H7 (cell line): ENCODE data around the gene RNF182. TPM values are rescaled to one million over a fixed set of nuclear protein-coding genes. Genes with fewer than 3 reads are reported as not detected.

ENCODE experiments used
- DNase-seq: peaks from one replicate; pipeline ENCODE4 v3.0.0; 2012
- H3K27me3 ChIP-seq: 2 replicates; pipeline ENCODE4 v1.6.0; 2011; ENCODE audit warnings: mild to moderate bottlenecking, low read length; ENCODE audit not compliant: control insufficient read depth, insufficient read depth
- H3K36me3 ChIP-seq: replicated peaks from 2 replicates; pipeline ENCODE4 v1.5.1; 2011; ENCODE audit warnings: low read length; ENCODE audit not compliant: control insufficient read depth, insufficient read depth
- H3K4me3 ChIP-seq: 2 replicates; pipeline ENCODE4 v1.5.1; 2011; ENCODE audit warnings: low read depth, mild to moderate bottlenecking, control low read depth, low read length, moderate library complexity; ENCODE audit not compliant: insufficient read depth
- total RNA-seq: library from RNA; depleted of rRNA; stranded (reverse); fragments of >200 nt; shearing (Covaris generic); gene quantifications from 2 replicates; pipeline ENCODE4 v1.2.3, GENCODE V29; 2014

Gene RNF182
- total RNA-seq, 1 experiment from 2014 or later, result 7.0 TPM

- DNase-seq, result no peak
- H3K27me3 ChIP-seq, result no peaks in the 10 kb centered on the region; the same call in 1 of the 2 replicates
- no peak overlapping the region for H3K4me3 ChIP-seq
- H3K36me3 ChIP-seq, result no peaks in the 10 kb centered on the region
Observed at GRCh38 chr6:13910443-13910842, 14.3 kb upstream of the RNF182 start.

GRCh38 chr6:13911337-13911736, 13.4 kb upstream of the RNF182 start:
- Histone ChIP-seq H3K36me3 (no peaks in the 10 kb centered on the region), H3K4me3 (no peak overlapping the region), H3K27me3 (no peaks in the 10 kb centered on the region; the same call in 1 of the 2 replicates)
- no peak for DNase-seq

- H3K27me3 ChIP-seq, result no peaks in the 10 kb centered on the region
- no peak overlapping the region for H3K4me3 ChIP-seq
- H3K36me3 ChIP-seq, result no peaks in the 10 kb centered on the region
- DNase-seq, result no peak
Observed at GRCh38 chr6:13913226-13914001, 11.3 kb upstream of the RNF182 start.

- DNase-seq, result no peak
- Histone ChIP-seq H3K36me3 (no peaks in the 10 kb centered on the region), H3K27me3 (no peaks in the 10 kb centered on the region), H3K4me3 (no peak overlapping the region)
Observed at GRCh38 chr6:13914351-13914750, 10.4 kb upstream of the RNF182 start.

- DNase-seq, result no peak
- H3K4me3 ChIP-seq, result no peak overlapping the region
- no peaks in the 10 kb centered on the region for H3K36me3 ChIP-seq
- H3K27me3 ChIP-seq, result no peaks in the 10 kb centered on the region
Observed at GRCh38 chr6:13915561-13916229, 9.1 kb upstream of the RNF182 start.

- DNase-seq, result no peak
- H3K4me3 ChIP-seq, result no peak overlapping the region
- H3K36me3 ChIP-seq, result no peaks in the 10 kb centered on the region
- H3K27me3 ChIP-seq, result no peaks in the 10 kb centered on the region
Observed at GRCh38 chr6:13916230-13916944, 8.4 kb upstream of the RNF182 start.

GRCh38 chr6:13917141-13917540, 7.6 kb upstream of the RNF182 start:
- H3K27me3 ChIP-seq, result no peaks in the 10 kb centered on the region
- no peak for DNase-seq

GRCh38 chr6:13918686-13919250, 6.0 kb upstream of the RNF182 start:
- no peak overlapping the region for H3K4me3 ChIP-seq
- DNase-seq, result no peak
- no peaks in the 10 kb centered on the region for H3K36me3 ChIP-seq
- H3K27me3 ChIP-seq, result no peaks in the 10 kb centered on the region

More at GRCh38 chr6:13917141-13917540, 7.6 kb upstream of the RNF182 start:
- H3K36me3 ChIP-seq, result no peaks in the 10 kb centered on the region
- no peak overlapping the region for H3K4me3 ChIP-seq

- DNase-seq, result no peak
- H3K36me3 ChIP-seq, result no peaks in the 10 kb centered on the region
- no peak overlapping the region for H3K4me3 ChIP-seq
- H3K27me3 ChIP-seq, result no peaks in the 10 kb centered on the region
Observed at GRCh38 chr6:13919861-13920260, 4.9 kb upstream of the RNF182 start.

- H3K4me3 ChIP-seq, result no peak overlapping the region
- H3K27me3 ChIP-seq, result peaks cover 5% of the 10 kb centered on the region
- H3K36me3 ChIP-seq, result no peaks in the 10 kb centered on the region
- DNase-seq, result no peak
Observed at GRCh38 chr6:13920552-13920951, 4.2 kb upstream of the RNF182 start.

- no peak for DNase-seq
- no peaks in the 10 kb centered on the region for H3K36me3 ChIP-seq
- no peak overlapping the region for H3K4me3 ChIP-seq
- peaks cover 14% of the 10 kb centered on the region for H3K27me3 ChIP-seq
Observed at GRCh38 chr6:13922750-13923149, 2.0 kb upstream of the RNF182 start.

GRCh38 chr6:13923527-13924145, 1.1 kb upstream of the RNF182 start:
- DNase-seq, result peak; percentile 46
- peak overlapping the region; percentile 72 for H3K4me3 ChIP-seq
- H3K27me3 ChIP-seq, result peaks cover 14% of the 10 kb centered on the region
- H3K36me3 ChIP-seq, result no peaks in the 10 kb centered on the region

GRCh38 chr6:13924146-13924948, 405 bp upstream of the RNF182 start:
- DNase-seq, result peak; percentile 92
- Histone ChIP-seq H3K27me3 (peaks cover 14% of the 10 kb centered on the region), H3K36me3 (no peaks in the 10 kb centered on the region), H3K4me3 (peak overlapping the region; percentile 72)
